Left forelimb (tissue), 1 donor: Measurements from ENCODE around the gene NDUFS6.

Experiments
- DNase-seq: peaks from one replicate; pipeline ENCODE4 v3.0.0-alpha.2; 2018; ENCODE audit warnings: low spot score

Gene NDUFS6

DNA sequence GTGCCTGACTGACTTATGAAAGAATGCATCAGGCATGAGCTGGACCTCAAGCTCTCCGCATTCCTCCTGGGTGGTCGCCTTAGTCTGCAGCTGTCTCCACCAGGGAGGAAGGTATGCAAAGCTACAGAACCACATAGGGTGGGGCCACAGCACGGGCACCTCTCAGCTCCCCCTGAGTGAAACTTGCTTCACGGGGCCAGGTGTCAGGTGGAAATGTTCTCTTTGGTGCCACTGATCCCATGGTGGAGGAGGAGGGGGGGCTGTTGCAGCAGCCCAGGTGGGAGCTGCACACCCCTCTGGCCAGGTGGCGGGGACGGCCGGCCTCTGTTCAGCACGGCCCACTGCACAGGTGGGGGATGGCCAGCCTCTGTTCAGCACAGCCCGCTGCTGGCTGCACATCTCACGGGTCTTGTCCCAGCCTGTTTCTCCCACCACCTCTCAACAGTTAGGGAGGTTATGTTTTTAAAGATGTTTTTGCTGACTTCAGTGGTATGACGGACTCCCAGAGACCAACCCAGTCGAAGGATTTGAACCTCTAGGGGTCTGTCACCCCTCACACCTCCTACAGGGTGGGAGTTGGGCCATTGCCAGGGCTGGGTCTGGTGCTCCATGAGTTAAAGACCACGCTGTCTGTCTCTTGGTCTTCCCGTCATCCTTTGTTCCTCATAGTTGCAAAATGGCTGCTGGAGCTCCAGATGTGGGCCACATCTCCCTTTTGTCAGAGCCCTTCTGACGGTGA is 35.9 kb upstream of the NDUFS6 start:
- DNase-seq: peak; percentile 31

DNA sequence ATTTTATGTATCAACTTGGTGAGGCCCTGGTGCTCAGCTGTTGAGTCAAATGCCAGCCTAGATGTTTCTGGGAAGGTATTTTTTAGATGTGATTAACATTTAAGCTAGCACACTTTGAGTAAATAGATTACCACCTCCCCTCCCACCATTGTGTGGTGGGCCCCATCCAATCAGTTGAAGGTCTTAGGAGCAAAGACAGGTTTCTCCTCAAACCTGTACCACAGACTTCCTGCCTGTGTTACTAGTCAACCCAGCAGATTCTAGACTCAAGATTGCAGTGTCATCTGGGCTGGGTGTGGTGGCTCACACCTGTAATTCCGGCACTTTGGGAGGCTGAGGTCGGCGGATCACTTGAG is 35.3 kb upstream of the NDUFS6 start:
- DNase-seq: peak; percentile 9

- DNase-seq: no peak
Measured at GRCh38 chr5:1767524-1768282, 33.5 kb upstream of the NDUFS6 start.

- no peak for DNase-seq
Measured at GRCh38 chr5:1768283-1769000, 32.8 kb upstream of the NDUFS6 start.

- DNase-seq: no peak
Measured at GRCh38 chr5:1769017-1769640, 32.1 kb upstream of the NDUFS6 start.

GRCh38 chr5:1769752-1770442 is 31.3 kb upstream of the NDUFS6 start:
- no peak for DNase-seq

- DNase-seq: no peak
Measured at GRCh38 chr5:1770443-1770802, 30.8 kb upstream of the NDUFS6 start.

DNA sequence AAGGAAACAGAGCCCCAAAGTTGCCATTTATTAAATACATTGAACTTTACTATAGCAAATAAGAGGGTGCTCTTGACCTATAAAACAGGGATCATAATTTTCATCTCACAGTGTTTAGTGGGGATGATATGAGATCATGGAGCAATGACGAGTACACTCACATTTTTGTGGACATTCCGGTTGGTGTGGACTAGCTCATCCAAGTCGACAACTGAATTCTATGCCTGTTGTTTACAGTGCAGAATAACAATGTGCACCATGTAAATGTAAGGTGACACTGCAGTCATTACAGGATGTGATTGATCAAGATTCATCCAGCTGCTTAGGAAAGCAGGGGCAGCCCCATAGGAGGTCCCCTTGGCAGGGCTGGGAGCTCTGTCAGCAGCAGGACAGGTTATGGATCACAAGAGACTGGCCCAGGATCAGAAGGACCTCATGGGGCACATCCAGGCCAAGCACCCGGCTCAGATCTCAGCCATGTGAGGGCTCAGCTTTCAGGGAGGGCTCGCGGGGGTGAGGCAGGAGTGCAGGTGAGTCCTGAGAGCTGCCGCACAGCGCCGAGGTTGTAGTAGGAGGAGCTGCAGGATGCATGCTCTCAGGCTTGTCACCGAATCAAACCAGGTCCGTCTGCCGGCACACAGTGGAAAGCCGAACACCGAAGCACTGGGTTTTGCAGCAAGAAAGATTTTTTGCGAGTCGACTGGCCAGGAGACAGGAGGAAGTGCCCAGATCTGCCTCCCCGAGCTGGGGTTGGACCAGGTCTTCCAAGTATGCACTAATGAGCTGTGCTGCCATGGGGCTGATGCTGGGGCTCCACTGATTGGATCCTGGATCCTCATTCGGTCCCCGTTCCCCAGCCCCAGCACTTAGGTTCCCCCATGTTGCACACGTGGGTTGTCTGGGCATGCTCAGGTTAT is 29.8 kb upstream of the NDUFS6 start:
- no peak for DNase-seq

DNA sequence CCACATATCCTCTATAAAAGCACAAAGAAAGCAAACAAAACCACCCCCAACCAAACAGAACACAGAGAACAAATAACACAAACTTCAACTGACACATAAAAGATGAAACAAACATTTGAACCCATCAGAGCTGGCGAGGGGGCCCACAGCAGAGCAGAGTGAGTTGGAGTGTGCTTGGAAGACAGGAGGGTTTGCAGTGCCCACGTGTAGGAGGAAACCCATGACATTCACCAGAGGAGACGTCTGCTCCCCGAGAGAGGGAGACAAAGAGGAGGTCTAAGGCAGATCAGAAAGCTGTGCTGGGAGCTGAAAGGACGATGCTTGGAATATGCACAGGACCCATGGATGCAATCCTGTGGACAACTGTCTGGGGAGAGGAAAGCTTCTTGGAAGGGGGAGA is 28.6 kb upstream of the NDUFS6 start:
- DNase-seq: no peak

DNA sequence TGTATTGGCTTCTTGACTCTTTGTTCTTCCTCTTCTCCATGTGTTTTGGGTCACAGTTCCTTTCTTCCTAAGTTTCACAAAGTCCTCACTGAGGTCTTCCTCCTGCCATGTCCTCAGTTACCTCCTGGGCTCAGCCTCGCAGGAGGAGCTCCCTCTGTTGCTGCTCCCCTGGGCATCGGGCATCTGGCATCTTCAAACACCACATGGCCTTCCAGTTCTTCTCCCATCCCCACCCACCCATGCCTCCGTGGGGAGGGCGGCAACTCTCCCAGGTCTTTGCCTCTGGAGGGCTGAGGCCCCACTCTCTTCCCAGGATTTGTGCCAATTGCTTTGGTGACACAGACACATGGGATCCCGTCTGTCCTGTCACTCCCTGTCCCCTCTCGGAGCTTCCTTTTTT is 24.4 kb upstream of the NDUFS6 start:
- DNase-seq: no peak

DNA sequence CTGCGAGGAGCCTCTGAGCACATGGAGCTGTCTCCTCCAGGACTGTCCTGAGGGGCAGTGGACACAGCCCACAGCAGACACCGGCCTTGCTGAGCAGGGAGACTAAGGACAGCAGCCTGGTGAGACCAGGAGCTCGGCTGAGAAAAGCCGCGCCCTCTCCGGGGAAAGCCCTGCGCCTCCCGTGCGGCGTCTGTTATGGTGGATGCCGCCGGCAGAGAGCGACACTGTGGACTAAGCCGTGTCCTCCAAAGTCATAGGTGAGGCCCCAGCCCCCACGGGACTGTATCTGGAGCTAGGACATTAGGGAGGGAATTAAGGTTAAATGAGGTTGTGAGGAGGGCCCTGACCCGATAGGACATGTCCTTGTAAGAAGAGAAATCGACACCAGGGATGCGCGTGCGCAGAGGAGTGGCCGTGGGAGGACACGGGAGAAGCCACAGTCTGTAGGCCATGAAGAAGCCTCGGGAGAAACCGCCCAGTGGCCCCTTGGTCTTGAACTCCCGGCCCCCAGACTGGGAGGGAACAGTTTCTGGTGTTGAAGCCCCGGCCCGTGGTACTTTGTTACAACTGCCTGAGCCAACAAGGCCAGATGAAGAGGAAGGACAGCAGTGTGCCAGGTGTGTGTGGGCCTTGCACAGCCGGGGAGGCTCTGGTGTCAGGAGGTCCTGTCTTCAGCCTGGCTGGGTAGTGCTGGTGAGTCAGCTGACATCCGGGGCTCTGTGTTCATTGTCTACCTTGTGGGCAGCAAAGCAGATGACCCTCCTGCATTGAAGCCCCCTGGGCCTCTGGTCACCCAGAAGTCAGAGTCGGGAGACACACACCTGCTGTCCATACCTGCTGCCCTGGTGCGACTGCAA is 23.7 kb upstream of the NDUFS6 start:
- DNase-seq: no peak

GRCh38 chr5:1778138-1779020 is 22.8 kb upstream of the NDUFS6 start:
- no peak for DNase-seq

GRCh38 chr5:1779021-1779680 is 22.1 kb upstream of the NDUFS6 start:
- DNase-seq: no peak

DNA sequence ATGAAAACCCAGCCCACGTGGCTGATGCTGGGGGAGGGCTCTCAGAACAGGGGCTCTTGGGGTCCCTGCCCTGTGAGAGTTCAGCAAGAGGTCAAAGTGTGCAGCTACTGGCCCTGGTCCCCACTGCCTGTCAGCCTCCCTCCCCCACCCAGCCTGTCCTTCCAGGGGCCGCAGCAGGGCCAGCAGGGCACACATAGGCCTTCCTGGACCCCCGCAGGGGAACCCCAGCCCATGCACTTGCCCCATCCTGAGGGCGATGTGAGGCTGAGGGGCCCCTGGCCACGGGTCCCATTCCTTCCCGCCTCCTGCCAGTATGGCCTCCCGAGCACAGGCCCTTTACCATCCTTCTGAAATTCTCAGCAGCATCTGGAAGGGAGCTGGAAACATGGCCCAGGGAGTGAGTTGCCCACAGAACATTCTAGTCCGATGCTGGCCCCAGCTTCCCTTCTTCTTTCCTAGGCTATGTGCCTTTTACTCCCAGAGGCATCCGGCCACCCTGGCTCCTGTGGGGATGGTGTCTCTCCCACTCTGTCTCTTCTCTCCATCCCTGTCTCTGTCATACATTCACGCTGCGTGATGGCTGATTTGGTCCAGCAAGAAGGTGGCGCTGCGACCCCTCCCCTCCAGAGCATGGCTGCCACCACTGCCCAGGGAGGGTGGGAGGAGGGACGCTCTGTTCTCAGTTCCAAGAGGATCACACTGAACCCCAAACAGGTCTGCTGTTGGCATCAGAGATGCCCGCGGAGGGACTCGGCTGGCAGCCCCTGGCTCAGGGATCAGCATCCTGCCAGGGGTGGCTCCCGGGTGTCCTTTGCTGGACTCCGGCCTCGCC is 21.2 kb upstream of the NDUFS6 start:
- DNase-seq: no peak

DNA sequence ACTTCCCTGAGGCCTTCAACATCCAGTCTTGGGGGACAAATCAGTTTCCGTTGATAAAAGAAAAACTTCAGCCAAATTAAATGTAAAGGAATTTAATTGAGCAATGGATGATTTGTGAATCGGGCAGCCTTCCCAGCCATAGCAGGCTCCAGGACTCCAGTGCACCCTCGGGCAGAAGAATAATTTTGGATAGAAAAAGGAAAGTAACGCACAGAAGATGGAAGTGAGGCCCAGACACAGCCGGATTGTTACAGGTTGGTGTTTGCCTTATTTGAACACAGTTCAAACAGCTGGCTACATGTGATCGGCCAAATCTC is 20.6 kb upstream of the NDUFS6 start:
- no peak for DNase-seq

DNA sequence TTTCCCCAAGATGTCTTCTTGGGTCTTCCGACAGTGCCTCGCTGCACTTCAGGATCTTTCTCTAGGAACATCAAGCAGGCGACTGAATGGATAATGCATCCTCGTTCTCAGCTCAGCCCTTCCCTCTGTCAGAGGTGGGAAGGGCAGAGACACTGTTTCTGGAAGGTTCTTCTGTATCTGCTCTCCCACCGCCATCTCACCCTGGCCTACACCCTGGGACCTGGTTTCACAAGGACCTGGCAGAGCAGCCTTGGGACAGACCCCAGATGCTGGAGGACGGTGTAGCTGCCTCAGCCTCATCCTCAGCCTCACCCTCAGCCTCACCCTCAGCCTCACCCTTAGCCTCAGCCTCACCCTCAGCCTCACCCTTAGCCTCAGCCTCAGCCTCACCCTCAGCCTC is 20.1 kb upstream of the NDUFS6 start:
- DNase-seq: no peak

- DNase-seq: no peak
Measured at GRCh38 chr5:1781726-1782384, 19.4 kb upstream of the NDUFS6 start.
